Measurements from ENCODE around the gene NTM.

The NTM gene

DNA sequence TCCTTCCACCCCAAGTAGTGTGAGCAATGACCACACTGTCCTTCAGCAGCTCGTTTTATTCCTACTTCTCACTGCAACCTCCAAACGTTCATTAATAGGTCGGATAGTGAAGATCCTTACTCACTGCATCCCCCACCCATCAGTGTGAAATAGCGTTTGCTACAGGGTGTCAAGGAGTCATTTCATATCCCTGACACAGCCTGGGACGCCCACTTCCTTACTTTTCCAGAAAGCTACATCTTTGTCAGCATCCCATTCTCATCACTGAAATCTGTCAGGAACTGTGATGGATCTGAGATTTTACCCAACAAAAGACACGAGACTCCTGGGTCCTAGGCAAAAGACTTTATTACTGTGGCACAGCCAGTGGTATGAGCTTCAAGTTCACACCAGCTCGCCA lies 592.4 kb downstream of the NTM start:
- no peak overlapping the region for H3K4me3 ChIP-seq (replicated peaks; ENCODE audit: insufficient read depth, low read length)
- no peak overlapping the region for H3K27ac ChIP-seq (replicated peaks)
- H3K27me3 ChIP-seq (ENCODE audit: insufficient read depth, poor library complexity, severe bottlenecking), result no peaks in the 10 kb centered on the region
- no peak for DNase-seq (ENCODE audit: low read depth in 1 of 2, low spot score in 1 of 2)
- no peak for TF ChIP-seq CTCF (IDR thresholded peaks at IDR 0.05; ENCODE audit: insufficient read depth, low read length)
- no peak for TF ChIP-seq SPI1 (IDR thresholded peaks at IDR 0.05; ENCODE audit: borderline replicate concordance, low read depth)
- TF ChIP-seq GABPA (IDR thresholded peaks at IDR 0.05; ENCODE audit: low read depth), result no peak
- TF ChIP-seq POLR2AphosphoS5 (IDR thresholded peaks at IDR 0.05; ENCODE audit: low read depth), result no peak
- no peak for TF ChIP-seq REST (IDR thresholded peaks at IDR 0.05; ENCODE audit: insufficient replicate concordance, low read depth)

GRCh38 chr11:131964698-131965483 lies 594.5 kb downstream of the NTM start:
- no peak overlapping the region for H3K4me3 ChIP-seq (replicated peaks; ENCODE audit: insufficient read depth, low read length)
- DNase-seq (ENCODE audit: low read depth in 1 of 2, low spot score in 1 of 2), result no peak
- H3K27ac ChIP-seq (replicated peaks), result no peak overlapping the region
- no peak for TF ChIP-seq GABPA (IDR thresholded peaks at IDR 0.05; ENCODE audit: low read depth)
- no peak for TF ChIP-seq CTCF (IDR thresholded peaks at IDR 0.05; ENCODE audit: insufficient read depth, low read length)
- TF ChIP-seq REST (IDR thresholded peaks at IDR 0.05; ENCODE audit: insufficient replicate concordance, low read depth), result no peak
- no peak for TF ChIP-seq SPI1 (IDR thresholded peaks at IDR 0.05; ENCODE audit: borderline replicate concordance, low read depth)
- TF ChIP-seq POLR2AphosphoS5 (IDR thresholded peaks at IDR 0.05; ENCODE audit: low read depth), result no peak
- no peaks in the 10 kb centered on the region for H3K27me3 ChIP-seq (ENCODE audit: insufficient read depth, poor library complexity, severe bottlenecking)

- H3K27me3 ChIP-seq (ENCODE audit: insufficient read depth, poor library complexity, severe bottlenecking), result no peaks in the 10 kb centered on the region
- H3K27ac ChIP-seq (replicated peaks), result no peak overlapping the region
- no peak for DNase-seq (ENCODE audit: low read depth in 1 of 2, low spot score in 1 of 2)
- TF ChIP-seq GABPA (IDR thresholded peaks at IDR 0.05; ENCODE audit: low read depth) (no peak), SPI1 (IDR thresholded peaks at IDR 0.05; ENCODE audit: borderline replicate concordance, low read depth) (no peak), REST (IDR thresholded peaks at IDR 0.05; ENCODE audit: insufficient replicate concordance, low read depth) (no peak), CTCF (IDR thresholded peaks at IDR 0.05; ENCODE audit: insufficient read depth, low read length) (no peak)
- no peak overlapping the region for H3K4me3 ChIP-seq (replicated peaks; ENCODE audit: insufficient read depth, low read length)
Measured at GRCh38 chr11:131965504-131965903, 595.1 kb downstream of the NTM start.
